Subcutaneous adipose tissue (tissue), 4 donors: ENCODE measurements around the gene CMYA5. TPM values are rescaled to one million over a fixed set of nuclear protein-coding genes. Genes with fewer than 3 reads are reported as not detected.

Experiments
- total RNA-seq, 4 donors: library from RNA; depleted of rRNA; stranded (reverse); fragments of >200 nt; gene quantifications; one replicate each; pipeline ENCODE4 v1.1.0, GENCODE V29; 2016
- TF ChIP-seq, protein P1 (sequence below): fragments of 450-650 bp; IDR thresholded peaks from one replicate; pipeline ENCODE4 v1.5.1; 2016; ENCODE audit warnings: low read depth, mild to moderate bottlenecking, control low read depth, antibody characterized with exemption, moderate library complexity

CMYA5 gene
- total RNA-seq: 10 to 100 TPM in 1 of 4 donors, 1 to 10 TPM in 3; 3.4 to 10.5 (median 8.9) TPM

DNA sequence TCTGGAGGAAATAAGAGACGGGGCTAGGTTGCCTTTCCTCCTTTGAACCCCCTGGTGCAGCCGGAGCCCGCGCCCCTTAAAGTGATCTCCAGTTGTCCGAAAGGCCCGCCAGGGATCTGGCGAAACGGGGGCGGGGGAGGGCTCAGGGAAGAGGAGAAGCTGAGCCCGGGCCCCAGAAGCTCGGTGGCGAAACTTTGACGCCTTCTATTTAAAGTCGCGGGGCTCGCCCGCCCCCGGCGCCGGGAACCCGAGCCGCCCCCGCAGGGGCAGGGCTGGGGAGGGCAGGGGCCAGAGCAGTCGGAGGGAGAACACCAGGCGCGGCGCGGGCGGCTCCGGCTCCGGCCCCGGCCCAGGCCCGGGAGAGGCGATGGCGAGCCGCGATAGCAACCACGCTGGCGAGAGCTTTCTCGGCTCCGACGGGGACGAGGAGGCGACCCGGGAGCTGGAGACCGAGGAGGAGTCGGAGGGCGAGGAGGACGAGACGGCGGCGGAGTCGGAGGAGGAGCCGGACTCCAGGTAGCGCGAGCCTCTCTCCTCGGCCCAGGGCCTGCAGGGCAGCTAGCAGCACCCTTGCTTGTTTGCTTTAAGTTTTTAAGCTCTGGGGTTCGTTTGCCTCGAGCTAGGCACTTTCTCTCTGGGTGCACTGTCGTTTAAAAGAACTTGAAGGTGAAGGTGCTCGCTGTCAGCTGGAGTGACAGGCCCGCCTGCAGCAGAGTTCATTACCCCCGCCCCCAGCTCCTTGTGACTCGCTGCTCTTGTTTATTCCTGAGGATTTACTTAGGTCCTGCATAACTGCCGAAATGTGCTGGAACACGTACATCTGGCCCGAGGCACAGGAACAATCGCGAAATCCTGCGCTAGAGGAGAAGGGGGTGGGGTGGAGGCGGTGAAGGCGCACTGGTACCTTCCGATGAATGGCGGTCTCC lies at the start of gene CMYA5:
TSS of gene CMYA5 (plus strand) at position 296 of the 926 bp plus-strand sequence. CDS start at position 368, 72 bp downstream.
- TF ChIP-seq, protein P1, sequence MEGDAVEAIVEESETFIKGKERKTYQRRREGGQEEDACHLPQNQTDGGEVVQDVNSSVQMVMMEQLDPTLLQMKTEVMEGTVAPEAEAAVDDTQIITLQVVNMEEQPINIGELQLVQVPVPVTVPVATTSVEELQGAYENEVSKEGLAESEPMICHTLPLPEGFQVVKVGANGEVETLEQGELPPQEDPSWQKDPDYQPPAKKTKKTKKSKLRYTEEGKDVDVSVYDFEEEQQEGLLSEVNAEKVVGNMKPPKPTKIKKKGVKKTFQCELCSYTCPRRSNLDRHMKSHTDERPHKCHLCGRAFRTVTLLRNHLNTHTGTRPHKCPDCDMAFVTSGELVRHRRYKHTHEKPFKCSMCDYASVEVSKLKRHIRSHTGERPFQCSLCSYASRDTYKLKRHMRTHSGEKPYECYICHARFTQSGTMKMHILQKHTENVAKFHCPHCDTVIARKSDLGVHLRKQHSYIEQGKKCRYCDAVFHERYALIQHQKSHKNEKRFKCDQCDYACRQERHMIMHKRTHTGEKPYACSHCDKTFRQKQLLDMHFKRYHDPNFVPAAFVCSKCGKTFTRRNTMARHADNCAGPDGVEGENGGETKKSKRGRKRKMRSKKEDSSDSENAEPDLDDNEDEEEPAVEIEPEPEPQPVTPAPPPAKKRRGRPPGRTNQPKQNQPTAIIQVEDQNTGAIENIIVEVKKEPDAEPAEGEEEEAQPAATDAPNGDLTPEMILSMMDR: no peak

DNA sequence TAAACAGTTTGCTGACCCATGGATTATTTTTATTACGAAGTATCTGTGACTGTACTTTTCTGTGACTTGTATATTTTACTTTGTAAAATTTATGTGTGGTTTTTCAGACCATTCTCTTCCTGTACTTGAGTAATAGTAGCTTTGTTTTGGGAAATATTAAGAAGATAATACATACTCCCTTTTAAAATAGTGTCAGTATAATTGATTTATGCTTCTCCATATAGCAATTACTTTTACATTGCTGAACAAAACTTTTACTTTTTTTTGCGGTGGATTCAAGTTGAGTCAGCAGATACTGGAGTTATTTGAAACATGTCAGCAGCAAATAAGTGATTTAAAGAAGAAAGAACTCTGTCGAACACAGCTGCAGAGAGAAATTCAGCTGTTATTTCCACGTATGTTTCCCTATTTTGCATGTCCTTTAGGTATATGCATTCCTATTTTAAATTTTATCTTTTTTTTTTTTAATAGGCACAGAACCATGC lies 49.0 kb upstream of the CMYA5 start:
- TF ChIP-seq, protein P1: no peak

DNA sequence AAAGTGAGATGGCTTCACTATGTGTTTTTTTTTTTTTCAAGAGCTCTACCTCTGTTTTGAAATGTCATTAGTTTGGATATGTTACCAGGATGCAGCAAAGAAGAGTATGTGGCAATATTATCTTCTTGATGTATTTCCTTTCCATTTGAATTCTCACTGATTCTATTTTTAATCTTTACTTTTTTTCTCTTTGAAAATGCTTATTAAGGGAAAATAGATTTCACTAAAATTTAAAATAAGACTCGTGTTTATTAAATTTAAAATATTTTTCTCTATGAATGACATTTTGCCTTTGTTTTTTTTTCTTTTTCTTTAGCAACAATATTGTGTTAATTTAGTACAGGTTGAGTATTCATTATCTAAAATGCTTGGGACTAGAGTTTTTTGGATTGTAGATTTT lies 48.2 kb upstream of the CMYA5 start:
- TF ChIP-seq, protein P1: no peak

DNA sequence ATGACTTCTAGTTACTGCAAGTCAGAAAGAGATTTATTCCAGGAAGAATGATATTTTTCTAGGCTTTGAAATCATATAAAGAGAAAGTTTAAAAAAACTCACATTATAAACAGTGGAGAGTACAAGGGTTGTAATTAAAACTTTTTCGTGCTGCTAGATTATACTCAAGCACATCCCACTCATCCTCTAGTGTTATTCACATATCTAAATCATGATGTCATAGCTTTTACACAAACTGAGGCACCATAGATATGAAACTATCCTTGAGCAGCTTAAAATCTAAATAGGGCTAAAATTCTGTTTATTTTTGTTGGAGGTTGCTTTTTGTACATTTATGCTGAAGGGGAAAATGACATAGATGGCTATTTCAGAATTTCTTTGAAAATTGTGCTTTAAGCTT lies 47.4 kb upstream of the CMYA5 start:
- TF ChIP-seq, protein P1: no peak

DNA sequence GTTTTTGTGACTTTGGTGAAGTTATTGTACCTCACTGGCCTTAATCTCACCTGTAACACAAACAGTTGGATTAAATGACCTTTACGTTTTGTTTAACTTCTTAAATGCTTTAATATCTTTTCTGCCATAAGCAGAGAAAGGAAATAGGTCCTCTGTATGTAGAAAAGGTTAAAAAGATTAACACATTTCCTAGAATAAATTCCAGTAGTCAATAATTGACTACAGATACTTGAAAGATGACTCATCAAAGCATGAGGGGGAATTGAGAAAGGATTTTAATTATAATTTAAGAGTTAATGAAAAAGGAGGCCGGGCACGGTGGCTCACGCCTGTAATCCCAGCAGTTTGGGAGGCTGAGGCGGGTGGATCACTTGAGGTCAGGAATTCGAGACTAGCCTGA lies 35.8 kb upstream of the CMYA5 start:
- TF ChIP-seq, protein P1: no peak

DNA sequence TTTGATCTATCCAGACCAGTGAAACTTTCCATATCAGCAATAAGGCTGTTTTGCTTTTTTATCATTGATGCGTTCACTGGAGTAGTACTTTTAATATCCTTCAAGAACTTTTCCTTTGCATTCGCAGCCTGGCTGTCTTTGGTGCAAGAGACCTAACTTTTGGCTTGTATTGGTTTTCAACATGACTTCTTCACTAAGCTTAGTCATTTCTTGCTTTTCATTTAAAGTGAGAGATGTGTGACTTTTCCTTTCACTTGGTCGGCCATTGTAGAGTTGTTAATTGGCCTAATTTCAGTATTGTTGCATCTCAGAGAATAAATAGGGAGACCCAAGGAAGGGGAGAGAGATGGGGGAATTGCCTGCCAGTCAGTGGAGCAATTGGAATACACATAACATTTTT lies 26.4 kb upstream of the CMYA5 start:
- TF ChIP-seq, protein P1: no peak

DNA sequence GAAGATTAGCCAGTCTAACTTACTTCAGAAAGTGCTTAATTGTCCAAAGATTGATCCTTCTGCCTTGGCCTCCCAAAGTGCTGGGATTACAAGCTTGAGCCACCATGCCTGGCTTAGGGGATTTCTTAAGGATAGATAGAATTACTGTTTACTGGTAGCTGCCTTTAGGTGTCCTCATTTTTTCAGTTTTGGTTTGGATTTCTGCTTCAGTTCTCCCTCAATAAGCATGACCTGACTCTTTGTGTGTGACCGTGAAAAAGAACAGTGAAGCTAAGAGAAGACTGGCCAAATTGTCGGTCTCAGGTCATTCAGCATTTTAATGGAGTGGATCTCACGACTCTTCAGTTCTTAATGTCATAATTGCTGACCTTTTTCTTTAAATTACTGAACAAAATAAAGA lies 22.9 kb upstream of the CMYA5 start:
- TF ChIP-seq, protein P1: no peak
